IPS DF 4.7 (cell line): ENCODE data around the gene UTS2B.

Source experiments
- DNase-seq: peaks from one replicate; pipeline ENCODE4 v3.0.0-alpha.2; 2013; ENCODE audit warnings: low spot score; ENCODE audit errors: extremely low read depth

UTS2B gene

DNA sequence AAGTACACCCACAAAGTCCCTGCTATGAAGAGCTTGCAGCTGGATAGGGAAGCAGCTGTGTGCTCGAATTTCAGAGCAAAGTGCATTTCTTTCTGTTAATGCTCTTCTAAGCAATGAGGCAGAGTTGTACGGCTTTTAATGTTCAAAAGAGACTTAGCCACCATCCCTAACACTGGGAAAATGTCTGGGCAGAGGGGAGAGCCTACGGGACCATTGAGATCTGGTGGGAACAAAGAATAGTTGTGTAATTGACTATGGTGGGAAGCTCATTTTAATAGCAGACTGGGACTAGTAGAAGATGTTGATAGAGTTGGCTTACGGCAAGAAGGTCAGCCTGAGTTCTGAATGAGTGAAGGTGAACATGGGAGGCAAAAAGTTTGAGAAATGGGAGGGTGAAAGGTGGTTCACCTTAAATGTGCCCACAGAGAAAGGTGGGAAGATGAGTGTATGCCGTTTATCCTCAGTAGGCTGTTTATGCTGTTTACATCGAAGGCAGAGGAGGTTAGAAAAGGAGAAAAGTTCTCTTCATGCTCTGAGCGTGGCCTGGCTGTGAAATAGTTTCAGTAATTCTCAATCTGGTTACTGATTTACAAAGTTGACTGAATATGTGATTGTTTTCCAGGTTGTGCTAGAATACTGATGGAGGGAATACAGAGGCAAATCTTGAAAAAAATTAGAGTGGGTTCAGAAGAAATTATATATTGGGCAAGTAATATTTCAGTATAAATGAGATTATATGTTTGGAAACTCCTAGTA, 22.9 kb upstream of the UTS2B start:
- no peak for DNase-seq

DNA sequence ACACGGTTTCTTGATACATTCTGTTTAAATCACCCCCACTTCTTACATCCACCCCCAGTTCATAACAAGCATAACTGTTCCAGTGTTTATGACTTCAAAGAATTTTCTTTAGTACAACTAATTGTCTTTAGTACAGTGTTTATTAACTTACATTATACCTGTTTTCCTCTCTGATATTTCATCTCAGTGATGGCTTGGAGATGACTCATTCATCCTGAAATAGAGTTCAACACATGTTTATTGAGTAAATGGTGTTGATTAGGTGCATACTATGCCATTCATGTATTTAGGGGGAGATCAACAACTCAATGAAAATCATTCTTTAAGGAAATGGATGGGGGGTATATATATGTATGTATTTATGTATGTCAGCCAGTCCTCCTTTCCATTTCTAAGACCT, 21.7 kb upstream of the UTS2B start:
- no peak for DNase-seq

DNA sequence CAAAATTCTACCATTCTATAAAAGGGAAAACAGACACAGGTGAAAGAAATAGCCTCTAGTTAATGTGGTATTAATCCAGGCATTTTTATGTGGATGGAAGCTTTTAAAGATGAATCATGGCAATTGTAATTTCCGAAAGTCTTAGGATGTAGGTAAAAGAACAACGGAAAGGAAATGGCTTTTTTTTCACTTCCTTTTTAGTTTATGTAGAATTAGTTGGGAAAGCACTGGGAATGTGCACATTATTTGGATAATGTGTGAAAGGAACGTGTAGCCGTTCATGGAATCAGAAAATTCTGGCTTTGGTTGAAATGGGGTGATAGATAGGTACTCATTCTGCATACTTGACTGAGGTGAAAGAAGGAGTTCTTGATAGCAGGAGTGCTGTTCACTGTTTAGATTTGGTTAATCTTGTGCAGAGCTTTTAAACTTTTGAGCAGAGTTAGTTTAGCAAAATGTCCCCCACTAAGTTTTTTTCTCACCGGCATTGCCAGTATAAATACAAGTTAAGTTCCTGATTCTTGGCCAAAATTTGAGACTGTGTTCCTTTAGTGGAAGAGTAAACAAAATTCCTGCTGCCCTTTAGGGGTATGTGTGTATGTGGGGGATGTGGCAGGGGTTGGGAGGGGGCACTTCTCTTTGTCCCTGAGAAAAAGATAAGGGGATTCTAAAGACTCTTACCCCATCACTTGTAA, 20.2 kb upstream of the UTS2B start:
- no peak for DNase-seq

DNA sequence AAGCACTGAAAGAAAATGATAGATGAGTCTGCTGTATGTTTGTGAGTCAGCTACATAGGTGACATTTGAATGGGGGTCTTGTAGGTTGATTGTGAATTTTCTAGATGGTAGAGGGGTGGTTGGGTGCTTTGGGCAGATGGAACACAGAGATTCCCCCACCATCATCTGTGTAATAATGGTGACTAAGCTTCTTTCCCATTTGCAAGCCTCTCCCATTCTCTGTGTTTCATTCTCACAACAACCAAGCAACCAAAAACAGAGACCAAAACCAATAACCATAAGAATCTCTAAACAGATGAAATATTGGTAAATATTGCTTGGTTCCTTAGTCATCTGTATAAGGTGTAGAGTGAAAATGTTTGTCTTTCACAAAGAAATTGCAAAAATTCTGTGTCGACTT, 17.8 kb upstream of the UTS2B start:
- no peak for DNase-seq

- no peak for DNase-seq
Observed at GRCh38 chr3:191347228-191347627, 16.9 kb upstream of the UTS2B start.

DNA sequence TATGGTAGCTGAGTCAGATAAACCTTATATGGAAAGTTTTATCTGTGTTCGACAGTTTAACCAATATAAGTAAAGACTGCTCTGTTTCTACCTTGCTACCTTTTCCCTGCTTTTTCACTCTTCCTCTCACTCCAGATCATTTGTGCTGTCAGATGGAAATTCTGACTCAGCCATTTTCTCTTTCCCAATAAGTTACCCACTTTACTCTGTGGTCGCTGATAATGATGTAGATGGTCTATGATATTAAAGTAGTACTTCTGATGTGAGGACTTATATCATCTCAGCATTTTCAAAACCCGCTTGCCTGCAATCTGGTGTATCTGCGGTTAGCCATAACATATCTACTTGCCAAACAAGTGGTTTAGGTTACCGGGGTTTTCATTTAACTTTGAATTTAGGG, 15.0 kb upstream of the UTS2B start:
- DNase-seq: no peak

GRCh38 chr3:191343913-191344312, 13.6 kb upstream of the UTS2B start:
- DNase-seq: no peak

- no peak for DNase-seq
Observed at GRCh38 chr3:191343115-191343514, 12.8 kb upstream of the UTS2B start.

- no peak for DNase-seq
Observed at GRCh38 chr3:191342411-191342810, 12.1 kb upstream of the UTS2B start.

DNA sequence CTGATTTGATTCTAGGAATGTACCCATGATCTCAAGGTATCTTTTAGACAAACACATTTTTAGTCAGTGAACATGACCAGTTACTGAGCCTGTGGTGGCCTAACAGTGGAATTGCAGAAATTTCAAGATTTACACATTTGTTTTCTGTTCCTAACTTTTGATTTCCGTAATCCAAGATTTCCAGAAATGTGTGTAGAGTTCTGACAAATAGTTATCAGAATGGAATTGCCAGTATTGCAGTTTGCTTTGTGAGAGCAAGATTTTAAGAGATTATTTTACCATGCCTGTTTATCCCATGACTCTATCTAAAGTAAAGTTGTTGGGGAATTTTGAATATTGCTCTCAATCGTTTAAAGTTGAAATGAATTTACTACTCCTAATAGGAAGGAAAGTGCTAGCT, 11.7 kb upstream of the UTS2B start:
- DNase-seq: no peak

DNA sequence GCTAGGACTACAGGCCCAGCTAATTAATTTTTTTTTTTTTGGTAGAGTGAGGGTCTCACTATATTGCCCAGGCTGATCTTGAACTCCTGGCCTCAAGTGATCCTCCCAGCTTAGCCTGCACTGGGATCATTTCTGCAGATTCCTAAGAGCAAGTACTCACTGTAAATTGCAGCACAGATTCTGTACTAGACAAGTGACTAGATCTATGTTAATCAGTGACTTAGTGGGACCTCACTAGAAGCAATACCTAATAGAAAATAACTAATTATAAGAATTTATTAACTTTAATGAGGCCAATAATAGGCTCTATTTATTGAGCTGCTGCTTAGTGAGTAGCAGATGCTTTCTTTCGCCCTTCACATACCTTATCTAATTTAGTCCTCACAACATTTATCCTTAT, 10.6 kb upstream of the UTS2B start:
- DNase-seq: no peak

- no peak for DNase-seq
Observed at GRCh38 chr3:191340351-191340750, 10.0 kb upstream of the UTS2B start.

GRCh38 chr3:191339316-191339917, 9.1 kb upstream of the UTS2B start:
- no peak for DNase-seq

DNA sequence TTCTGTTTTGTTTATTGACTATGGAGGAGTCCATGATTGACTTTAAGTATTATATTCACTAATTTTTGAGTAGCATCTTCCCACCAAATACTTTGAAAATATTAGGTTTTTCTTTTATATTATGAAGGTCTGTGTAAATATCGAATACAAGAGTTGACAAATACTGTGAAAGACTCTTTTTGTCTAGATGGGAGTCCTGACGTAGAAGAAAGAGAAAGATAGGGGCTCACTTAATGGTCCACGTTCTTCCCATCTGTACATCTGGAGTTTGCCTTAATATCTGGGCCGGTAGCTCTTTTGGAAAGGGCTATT, 7.8 kb upstream of the UTS2B start:
- DNase-seq: no peak

DNA sequence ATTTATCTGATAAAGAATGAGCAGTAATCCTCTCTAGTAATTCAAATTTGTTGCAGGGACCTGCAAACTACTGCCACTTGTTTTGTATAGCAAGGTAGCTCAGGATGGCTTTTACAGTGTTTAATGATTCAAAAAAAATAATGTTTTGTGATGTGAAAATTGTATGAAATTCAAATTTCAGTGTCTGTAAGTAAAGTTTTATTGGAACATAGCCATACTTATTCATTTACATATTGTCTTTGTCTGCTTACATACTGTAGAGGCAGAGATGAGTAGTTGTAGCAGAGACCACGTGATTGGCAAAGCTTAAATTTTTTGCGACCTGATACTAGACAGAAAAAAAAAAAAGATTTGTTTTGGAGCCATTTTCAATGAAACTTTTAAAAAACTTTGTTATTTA, 6.5 kb upstream of the UTS2B start:
- no peak for DNase-seq

DNA sequence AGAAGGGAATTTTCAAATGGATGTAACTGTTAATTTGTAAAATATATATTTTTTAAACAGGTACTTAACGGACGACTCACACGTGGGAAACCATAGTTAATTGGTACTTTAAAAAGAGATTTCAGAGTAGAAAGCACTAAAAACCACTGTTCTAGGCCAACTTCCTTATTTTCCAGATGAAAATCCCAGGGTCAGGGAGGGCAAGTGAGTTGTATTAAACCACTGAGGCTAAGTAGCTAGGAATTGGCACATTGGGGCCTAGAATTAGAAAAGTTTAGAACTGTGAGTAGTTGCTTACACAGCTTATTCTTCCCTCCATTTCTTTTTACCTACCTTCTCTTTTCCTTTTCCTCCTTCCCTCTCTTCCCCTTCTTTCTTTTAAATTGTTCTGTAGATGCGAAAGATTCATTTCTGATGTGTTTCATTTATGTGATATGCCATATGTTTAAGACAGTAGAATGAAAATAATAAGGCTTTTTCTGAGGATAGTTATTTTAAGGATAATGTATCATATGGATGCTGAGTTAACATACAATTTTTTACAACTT, 4.1 kb upstream of the UTS2B start:
- DNase-seq: no peak

GRCh38 chr3:191333298-191333880, 3.1 kb upstream of the UTS2B start:
- no peak for DNase-seq

DNA sequence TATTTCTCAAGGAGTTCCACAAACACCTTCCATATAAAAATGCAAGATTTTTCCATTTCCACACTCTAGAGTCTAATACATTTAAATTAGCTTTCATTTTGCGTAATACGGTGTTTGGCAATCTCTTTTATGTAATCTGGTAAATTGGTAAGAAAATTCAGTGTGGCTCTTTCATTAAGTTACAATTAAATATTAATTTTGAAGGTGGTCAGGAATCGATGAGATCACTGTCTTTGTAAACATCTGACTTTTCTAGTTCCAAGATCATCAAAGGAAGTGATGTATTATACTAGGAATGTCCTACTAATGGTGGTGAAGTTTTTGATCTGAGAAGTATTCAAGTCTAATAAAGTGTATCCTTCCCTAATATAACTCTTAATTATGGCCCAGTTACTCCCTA, 1.1 kb upstream of the UTS2B start:
- DNase-seq: no peak

GRCh38 chr3:191330530-191331048, 263 bp upstream of the UTS2B start:
- no peak for DNase-seq

DNA sequence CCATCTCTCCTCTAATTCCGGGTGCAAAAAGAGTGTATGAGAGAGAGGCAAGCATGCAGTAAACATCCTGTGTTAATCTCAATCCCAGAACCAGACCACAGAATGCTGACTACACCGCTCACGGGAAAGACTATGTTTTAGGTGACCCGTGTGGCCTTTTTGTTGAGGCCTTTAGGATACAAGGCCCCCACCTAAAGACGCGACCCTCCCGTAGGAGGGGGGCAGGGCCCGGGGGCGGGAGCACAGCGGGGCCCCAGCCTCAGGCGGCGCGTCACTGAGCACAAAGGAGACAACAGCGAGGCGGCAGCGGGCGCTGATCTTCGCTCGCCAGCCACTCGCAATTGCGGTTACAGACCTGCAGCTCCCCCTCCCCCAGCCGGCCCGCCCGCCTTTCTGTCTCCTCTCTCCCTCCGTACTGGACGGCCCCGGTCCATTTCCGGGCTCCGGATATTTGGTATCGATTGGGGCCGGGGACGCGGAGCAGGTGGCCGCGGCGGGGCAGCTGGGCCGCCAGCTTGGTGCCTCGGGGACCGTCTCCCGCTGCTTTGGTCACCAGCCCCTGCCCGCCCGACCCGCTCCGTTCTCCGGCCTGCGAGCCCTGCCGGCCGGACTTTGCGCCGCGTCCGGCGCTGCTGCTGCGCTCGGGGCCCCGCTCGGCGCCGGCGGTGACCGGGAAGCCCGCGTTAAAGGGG, 1.2 kb downstream of the UTS2B start, which contains the start of gene CCDC50:
Gene CCDC50, plus strand, starts transcription at position 433 of the 692 bp plus-strand sequence. CDS start 281 bp downstream, outside the sequence.
- no peak for DNase-seq

DNA sequence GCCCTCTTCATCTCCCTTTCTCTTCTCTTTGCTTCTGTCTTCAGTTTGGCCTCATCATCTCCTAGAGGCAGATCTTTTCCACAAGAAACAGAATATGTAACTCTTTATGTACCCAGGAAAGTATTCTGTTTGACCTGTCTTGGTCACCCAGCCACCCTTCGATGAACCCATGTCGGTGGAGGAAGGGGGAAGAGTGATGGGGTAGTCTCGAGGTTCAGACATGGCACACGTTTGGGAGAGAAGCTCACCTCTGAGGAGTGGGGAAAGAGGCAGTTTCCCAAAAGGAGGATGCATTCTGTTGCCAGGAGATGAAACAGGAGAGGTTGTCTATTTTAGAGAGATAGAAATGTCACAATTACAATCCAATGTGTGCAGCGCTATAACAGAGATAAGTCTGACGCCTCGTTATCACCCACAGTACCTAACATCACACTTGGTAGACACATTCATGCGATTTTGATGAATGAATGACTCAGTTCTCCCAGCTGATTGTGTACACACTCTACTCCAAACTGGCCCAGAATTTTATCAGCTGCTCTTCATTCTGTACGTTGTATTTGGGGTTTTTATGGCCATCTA, 1.9 kb downstream of the UTS2B start:
- DNase-seq: no peak
